ENCODE results near the gene FLNB. TPM values are rescaled to one million over a fixed set of nuclear protein-coding genes. Genes with fewer than 3 reads are reported as not detected.

Gene FLNB
- total RNA-seq, 2 donors from 2014 or later, result 246 to 362 TPM

GRCh38 chr3:58010562-58010961 is 2.3 kb downstream of the FLNB start:
- Histone ChIP-seq H3K4me3 (peak overlapping the region; percentile 73), H3K36me3 (no peaks in the 10 kb centered on the region), H3K9me3 (no peaks in the 10 kb centered on the region), H3K9ac (ENCODE audit: low read depth in 2 of 2, low read length in 2 of 2) (peak overlapping the region; percentile 38 to 99), H3K27me3 (no peaks in the 10 kb centered on the region), H3K4me1 (peaks cover 12% of the 10 kb centered on the region), H3K27ac (peak overlapping the region; percentile 87)
- DNase-seq, result no peak
- intact Hi-C loops (cut with DNase I), result loop anchor here (5.0 to 10.0 kb wide), 2 partner anchors 47 to 104 kb away; no protein-coding TSS in a partner anchor
- TF ChIP-seq, protein P1, sequence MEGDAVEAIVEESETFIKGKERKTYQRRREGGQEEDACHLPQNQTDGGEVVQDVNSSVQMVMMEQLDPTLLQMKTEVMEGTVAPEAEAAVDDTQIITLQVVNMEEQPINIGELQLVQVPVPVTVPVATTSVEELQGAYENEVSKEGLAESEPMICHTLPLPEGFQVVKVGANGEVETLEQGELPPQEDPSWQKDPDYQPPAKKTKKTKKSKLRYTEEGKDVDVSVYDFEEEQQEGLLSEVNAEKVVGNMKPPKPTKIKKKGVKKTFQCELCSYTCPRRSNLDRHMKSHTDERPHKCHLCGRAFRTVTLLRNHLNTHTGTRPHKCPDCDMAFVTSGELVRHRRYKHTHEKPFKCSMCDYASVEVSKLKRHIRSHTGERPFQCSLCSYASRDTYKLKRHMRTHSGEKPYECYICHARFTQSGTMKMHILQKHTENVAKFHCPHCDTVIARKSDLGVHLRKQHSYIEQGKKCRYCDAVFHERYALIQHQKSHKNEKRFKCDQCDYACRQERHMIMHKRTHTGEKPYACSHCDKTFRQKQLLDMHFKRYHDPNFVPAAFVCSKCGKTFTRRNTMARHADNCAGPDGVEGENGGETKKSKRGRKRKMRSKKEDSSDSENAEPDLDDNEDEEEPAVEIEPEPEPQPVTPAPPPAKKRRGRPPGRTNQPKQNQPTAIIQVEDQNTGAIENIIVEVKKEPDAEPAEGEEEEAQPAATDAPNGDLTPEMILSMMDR (IDR thresholded peaks at IDR 0.05), result no peak

GRCh38 chr3:58011580-58011979 is 3.4 kb downstream of the FLNB start:
- H3K4me3 ChIP-seq, result no peak overlapping the region
- H3K4me1 ChIP-seq, result peaks cover 17% of the 10 kb centered on the region
- H3K9me3 ChIP-seq, result no peaks in the 10 kb centered on the region
- H3K27ac ChIP-seq, result peak overlapping the region; percentile 87
- peak overlapping the region in 1 of 2 donors; percentile 99 for H3K9ac ChIP-seq (ENCODE audit: low read depth in 2 of 2, low read length in 2 of 2)
- H3K36me3 ChIP-seq, result no peaks in the 10 kb centered on the region
- H3K27me3 ChIP-seq, result no peaks in the 10 kb centered on the region
- DNase-seq, result no peak
- TF ChIP-seq, protein P1 (IDR thresholded peaks at IDR 0.05), result no peak
- intact Hi-C loops (cut with DNase I), result loop anchor here (5.0 to 10.0 kb wide), 2 partner anchors 46 to 103 kb away; no protein-coding TSS in a partner anchor

- Histone ChIP-seq H3K9me3 (no peaks in the 10 kb centered on the region), H3K36me3 (no peaks in the 10 kb centered on the region), H3K27ac (no peak overlapping the region), H3K4me1 (peaks cover 22% of the 10 kb centered on the region), H3K4me3 (no peak overlapping the region), H3K27me3 (no peaks in the 10 kb centered on the region), H3K9ac (ENCODE audit: low read depth in 2 of 2, low read length in 2 of 2) (no peak overlapping the region)
- TF ChIP-seq, protein P1 (IDR thresholded peaks at IDR 0.05), result no peak
- DNase-seq, result no peak
- intact Hi-C loops (cut with DNase I), result loop anchor here (5.0 to 10.0 kb wide), 2 partner anchors 45 to 102 kb away; no protein-coding TSS in a partner anchor
Observed at GRCh38 chr3:58012302-58012701, 4.1 kb downstream of the FLNB start.

DNA sequence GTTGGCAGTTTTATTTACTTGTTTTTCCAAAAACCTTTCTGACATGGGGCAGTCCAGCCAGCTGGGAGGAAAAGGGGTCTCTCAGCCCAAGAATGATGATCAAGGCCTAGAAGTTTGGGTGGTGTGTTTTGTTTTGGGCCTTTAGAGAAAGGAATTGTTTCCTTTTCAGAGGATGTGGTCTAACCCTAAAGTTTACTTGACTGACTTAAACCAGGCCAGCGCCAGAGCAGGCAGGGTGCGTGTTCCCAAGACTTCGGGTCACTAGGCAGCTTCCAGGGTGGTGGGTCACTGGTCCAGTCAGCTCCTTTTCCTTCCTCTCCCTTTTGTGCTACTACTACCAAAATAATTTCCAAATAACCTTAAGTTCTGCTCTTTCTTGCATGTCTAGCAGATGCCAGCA is 4.9 kb downstream of the FLNB start:
- no peak overlapping the region for H3K4me3 ChIP-seq

GRCh38 chr3:58013973-58014649 is 5.9 kb downstream of the FLNB start:
- H3K4me1 ChIP-seq, result peaks cover 31% of the 10 kb centered on the region
- no peak overlapping the region for H3K4me3 ChIP-seq
- H3K27me3 ChIP-seq, result no peaks in the 10 kb centered on the region
- DNase-seq, result no peak
- no peaks in the 10 kb centered on the region for H3K9me3 ChIP-seq
- TF ChIP-seq, protein P1 (IDR thresholded peaks at IDR 0.05), result no peak
- intact Hi-C loops (cut with DNase I), result loop anchor here (5.0 to 10.0 kb wide), 2 partner anchors 43 to 101 kb away; no protein-coding TSS in a partner anchor
- peak overlapping the region in 1 of 2 donors; percentile 59 for H3K9ac ChIP-seq (ENCODE audit: low read depth in 2 of 2, low read length in 2 of 2)
- H3K36me3 ChIP-seq, result no peaks in the 10 kb centered on the region
- H3K27ac ChIP-seq, result peak overlapping the region; percentile 17

More for the DNA sequence above, 4.9 kb downstream of the FLNB start:
- no peaks in the 10 kb centered on the region for H3K27me3 ChIP-seq
- TF ChIP-seq, protein P1 (IDR thresholded peaks at IDR 0.05), result no peak
- H3K9me3 ChIP-seq, result no peaks in the 10 kb centered on the region
- H3K36me3 ChIP-seq, result no peaks in the 10 kb centered on the region
- peaks cover 23% of the 10 kb centered on the region for H3K4me1 ChIP-seq
- H3K9ac ChIP-seq (ENCODE audit: low read depth in 2 of 2, low read length in 2 of 2), result peak overlapping the region in 1 of 2 donors; percentile 59
- no peak for DNase-seq
- H3K27ac ChIP-seq, result peak overlapping the region; percentile 30
- intact Hi-C loops (cut with DNase I), result loop anchor here (5.0 to 10.0 kb wide), 2 partner anchors 44 to 102 kb away; no protein-coding TSS in a partner anchor
